RPMI8226 (cell line): ENCODE data around the gene SPP2.

Source experiments
- DNase-seq: peaks from one replicate; pipeline ENCODE4 v3.0.0-alpha.2; 2015

The SPP2 gene, protein sequence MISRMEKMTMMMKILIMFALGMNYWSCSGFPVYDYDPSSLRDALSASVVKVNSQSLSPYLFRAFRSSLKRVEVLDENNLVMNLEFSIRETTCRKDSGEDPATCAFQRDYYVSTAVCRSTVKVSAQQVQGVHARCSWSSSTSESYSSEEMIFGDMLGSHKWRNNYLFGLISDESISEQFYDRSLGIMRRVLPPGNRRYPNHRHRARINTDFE

DNA sequence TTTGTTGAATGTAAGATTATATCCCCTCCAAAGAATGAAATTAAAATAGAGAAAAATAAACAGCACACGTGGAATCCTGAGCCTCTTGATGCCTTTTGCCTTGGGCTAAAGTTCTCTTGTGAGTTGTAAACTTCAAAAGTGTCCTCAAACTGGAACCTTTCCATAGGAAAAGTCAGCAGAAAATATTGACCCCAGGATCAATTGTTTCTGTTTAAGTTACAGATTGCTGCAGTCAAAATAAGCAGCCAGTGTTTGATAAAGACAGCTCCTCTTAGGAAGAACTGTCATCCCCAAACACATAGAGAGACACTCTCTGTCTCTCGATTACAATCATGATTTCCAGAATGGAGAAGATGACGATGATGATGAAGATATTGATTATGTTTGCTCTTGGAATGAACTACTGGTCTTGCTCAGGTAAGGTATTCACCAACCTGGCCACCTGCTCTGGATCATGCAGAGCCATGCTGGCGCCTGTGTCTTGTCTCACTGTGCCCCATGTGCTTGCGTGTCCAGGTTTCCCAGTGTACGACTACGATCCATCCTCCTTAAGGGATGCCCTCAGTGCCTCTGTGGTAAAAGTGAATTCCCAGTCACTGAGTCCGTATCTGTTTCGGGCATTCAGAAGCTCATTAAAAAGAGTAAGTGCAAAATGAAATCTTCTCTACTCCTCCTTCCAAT lies at the start of gene SPP2:
Gene SPP2 (plus strand): TSS at position 248 of the 681 bp plus-strand sequence. CDS start 85 bp downstream, at position 333.
- no peak for DNase-seq

DNA sequence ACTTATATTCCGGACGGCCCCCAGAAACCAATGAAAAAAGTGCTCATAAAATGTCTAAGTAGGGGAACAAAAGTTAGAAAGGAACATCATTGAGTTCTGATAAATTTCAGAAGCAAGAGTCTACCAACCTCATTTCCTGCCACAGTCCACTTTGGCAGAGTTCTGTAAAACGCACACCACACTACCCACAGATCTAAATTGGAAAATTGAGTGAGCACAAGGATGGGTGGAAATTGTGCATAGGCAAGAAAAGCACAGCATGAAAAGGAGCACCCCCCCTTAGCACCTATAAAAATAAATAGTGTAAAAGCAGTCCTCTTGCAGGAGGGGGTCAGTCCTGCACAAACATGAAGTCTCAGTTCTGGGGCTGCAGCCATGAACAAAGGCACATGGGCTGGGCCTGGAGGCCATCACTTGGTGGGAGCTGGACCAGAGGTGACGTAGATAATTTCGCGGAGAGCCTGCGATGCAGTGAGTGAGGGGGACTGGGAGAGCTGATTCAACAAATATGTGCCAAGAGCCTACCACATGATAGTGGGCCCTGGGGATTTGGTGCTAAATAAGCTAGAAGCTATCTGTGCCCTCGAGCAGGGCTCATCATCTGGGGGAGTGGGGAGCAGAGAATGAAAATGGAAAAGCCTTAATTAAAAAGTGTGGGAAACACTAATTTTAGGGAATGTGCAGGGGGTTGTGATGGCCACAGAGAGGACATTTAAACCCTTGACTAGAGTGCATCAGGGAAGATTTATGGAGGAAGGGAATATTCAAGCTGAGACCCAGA lies 48.9 kb upstream of the SPP2 start:
- DNase-seq: no peak

DNA sequence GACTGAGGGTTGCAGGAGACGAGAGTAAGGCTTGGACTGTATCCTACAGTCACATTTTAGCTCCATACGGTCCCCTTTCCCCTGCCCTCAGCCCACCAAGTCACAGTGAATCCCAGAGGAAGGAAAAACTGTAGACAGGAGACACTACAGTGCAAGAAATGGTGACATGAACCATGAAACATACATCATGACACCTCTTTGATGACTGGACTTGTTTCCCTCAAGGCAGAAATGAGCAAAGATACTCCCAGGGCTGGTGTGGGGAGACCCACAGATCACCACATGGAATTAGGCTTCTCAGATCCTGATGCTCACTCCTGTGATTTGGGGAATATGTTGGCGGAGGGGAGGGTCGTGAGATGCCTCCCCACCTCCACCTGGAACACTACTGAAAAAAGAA lies 48.2 kb upstream of the SPP2 start:
- DNase-seq: no peak

DNA sequence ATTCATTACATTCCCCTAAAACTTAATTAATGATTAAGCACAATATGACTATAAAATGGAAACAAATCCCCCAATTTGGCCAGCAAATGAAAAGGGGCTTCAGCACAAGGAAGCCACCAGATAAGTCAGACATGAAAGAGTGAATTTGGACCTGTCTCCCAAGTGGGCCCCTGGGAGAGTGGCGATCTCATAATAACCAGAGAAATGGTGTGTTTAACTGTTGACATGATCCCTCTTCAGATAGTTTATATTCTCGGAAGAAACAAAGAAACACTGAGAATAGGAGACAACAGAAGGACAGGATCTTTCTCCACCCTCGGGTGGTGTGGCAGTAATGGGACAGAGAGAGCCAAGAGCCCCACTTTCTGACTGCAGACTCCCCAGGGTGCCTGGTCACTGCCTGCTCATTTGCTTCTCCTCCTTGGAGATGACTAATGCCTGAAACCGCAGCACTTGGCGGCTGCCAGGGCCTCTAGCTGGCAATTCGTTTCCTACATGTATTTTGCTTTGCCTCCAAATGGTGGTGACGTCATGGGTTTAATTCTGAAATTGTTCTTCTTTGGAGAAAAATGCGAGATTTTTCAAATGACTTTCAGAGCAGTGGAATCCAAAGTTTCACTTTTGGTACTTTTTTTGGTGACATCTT lies 46.4 kb upstream of the SPP2 start:
- no peak for DNase-seq

DNA sequence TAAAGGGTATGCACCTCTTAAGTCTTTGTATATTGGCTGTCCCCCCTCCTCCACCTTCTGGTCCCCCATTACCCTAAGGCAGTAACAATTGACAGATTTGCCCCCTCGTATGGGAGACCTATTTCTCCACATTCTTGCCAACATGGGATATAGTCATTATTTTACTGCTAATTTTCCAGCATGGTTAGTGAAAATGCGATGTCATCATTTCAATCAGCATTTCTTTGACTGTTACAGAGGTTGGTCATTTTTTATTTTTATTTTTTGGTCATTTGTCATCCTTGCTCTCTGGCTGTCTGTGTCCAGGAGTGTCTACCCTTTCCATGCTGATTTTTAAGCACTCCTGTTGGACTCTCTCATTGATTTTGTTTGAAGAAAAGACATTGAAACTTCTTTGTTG lies 45.4 kb upstream of the SPP2 start:
- DNase-seq: no peak

DNA sequence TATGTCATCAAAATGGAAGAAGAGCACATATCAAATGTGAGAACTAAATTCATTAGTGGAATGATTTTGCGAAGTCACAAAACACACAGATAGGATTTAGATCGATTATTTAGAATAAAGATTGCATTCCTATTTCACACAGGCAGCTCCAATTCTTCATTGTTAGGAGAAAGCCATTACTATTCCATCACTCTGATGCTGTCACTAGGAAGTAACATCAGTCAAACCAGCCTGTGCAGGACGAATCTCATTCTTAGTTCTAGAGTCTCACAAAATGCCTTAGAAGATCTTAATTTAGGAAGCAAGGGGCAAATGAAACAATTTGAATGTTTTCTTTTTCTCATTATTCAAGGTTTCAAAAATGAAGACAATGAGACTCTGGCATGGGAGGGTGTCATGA lies 44.0 kb upstream of the SPP2 start:
- DNase-seq: no peak

DNA sequence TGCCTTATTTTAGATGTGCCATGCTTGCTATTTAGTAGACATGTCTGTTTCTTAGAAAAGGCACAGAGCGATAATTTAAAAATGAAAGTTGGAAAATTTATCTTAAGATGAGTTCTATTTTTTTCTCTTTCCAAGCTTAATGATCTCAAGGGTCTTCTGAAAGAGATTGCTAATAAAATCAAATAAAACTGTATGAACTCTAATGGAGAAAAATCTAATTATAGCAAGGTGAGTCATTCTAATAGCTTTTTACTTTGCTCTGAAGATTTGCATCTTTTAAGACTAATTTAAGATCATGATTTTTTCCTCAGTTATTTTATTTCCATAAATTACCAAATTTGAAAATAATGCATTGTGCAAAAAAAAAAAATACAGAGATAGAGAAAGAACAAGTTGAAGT lies 36.1 kb upstream of the SPP2 start:
- no peak for DNase-seq

DNA sequence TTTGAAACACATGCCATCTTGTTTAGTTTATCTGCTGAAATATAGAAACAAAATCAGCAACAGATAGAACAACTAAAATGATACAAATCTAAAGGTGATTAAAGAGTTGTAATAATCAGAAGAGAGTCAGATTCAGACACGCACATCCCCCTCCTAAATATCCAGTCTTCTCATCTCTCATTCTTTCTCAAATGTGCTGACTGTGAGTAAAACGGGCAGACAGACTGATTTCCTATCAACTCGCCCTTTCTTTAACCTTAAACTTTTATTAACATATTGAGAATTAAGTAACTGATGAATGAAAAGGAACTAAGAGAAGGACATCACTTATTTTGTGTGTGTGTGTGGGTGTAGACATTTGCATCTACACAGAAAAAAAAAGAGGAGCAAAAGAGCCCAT lies 34.6 kb upstream of the SPP2 start:
- DNase-seq: no peak

DNA sequence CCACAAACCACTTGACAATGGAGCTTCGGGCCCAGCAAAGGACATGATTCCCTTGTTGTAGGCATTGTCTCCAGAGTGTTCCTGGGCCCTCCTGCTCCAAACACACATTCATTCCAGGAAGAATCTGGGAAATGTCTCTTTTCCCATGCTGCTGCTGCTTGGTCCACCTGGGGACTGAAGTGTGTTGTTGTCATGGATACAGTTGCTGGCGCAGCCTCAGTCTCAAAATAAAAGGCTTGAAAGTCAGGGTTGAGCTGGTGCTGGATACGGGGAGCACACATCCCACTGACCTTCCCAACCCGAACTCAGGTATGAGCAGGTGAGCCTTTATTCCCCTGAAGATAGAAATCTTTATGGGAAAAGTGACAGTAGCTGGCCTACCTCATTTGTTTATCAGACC lies 30.6 kb upstream of the SPP2 start:
- DNase-seq: no peak

DNA sequence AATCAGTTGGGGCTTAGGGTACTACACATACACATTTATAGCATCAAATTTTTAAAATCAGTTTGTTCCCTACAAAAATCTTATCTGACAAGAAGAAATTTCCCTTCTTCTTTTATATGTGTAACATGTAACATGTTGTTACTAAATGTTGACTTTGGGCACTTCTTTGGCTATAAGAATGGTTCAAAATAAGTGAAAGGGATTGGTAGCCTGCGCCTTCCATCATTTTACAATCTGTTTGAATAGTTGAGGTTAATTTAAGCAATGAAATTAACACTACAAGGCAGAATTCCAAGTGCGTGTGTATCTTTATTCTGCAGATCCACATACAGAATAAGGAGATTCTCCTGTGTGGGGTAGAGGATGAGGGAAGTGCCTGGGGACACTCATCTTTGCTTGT lies 30.2 kb upstream of the SPP2 start:
- no peak for DNase-seq

DNA sequence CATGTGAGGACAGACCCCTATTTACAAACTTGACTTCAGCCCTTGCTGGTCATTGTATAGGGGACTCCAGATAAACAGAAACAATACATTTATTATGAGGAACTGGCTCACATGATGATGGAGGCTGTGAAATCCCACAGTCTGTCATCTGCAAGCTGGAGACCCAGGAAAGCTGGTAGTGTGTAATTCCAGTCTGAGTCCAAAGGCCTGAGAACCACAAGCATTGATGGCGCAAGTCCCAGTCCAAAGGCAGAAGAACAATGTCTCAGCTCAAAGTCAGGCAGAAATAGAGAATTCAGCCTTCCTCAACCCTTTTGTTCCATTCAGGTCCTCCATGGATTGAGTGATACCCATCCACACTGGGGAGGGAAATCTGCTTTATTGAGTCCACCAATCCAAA lies 28.1 kb upstream of the SPP2 start:
- no peak for DNase-seq

DNA sequence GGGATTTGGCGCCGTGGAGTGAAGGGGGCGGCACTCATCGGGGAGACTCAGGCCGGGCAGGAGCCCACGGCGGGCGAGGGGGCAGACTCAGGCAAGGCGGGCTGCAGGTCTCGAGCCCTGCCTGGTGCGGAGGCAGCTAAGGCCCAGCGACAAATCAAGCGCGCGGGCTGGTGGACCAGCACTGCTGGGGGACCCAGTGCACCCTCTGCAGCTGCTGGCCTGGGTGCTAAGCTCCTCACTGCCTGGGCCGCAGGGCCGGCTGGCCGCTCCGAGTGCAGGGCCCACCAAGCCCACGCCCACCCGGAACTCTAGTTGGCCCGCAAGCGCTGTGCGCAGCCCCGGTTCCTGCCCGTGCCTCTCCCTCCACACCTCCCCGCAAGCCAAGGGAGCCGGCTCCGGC lies 26.2 kb upstream of the SPP2 start:
- no peak for DNase-seq

DNA sequence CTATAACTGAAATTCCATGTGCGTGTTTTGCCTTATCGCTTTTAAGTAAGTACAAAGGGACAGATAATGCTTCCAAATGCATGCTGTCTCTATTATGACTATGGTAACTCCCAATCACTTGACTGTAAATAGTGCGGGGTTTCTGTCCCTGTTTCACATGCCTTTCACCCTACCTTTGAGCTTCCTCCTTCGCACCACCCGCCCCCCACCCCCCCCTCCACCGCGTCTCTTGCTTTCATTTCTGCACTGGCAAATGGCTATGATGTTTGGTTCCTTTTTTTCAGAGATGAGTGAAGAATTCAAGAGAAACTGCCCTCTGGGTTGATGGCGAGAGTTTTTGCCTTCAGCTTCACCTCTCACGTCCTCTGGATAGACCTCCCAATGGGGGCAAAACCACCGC lies 25.0 kb upstream of the SPP2 start:
- DNase-seq: peak; percentile 42

DNA sequence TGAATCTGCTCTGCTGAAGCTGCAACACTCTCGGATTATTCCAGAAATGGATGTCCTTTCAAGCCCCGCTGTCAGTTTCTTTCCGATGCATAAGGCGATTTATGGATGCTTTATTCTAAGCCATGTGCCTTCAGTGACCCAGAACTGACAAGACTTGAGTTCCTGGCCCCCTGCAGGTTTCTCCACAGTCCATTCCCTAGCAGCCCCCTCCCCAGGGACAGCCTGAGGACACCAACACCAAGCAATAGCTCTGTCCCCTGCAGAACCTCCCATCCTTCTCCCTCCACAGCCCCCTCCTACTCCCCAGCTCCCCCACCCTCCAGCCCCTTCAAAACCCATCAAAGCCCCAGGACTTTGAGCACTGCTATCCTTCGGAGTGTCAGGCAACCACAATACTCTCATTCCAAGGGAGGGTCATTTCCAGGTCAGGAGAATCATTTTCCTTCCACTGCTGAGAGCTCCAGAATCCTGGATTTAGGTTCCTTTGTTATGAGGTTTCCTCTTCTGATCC lies 24.6 kb upstream of the SPP2 start:
- DNase-seq: no peak

DNA sequence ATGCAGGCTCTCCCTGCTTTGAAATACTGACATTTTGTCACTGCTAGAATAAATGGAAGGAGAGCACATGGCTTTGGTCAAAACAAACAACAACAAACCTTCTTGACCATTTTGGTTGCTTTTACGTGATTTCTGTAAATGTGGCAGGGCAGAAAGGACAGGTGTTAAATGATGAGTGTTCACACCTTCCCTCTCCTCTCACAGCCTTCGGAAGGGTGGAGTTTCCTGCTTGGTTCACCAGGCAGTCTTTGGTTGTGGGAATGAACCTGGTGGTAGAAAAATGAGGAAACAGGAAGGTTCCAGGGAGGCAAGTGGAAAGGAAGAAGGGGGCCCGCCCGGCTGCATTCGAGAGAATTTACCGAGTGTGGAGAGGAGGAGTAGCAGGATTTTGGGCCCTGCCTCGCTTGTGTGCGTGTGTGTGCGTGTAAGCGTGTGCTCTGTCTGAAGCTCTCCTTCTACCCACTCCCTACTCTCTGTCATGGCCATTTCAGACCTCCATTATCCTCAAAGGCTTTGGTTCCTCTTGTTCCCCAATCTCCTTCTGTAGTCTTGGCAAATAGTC lies 23.7 kb upstream of the SPP2 start:
- no peak for DNase-seq

DNA sequence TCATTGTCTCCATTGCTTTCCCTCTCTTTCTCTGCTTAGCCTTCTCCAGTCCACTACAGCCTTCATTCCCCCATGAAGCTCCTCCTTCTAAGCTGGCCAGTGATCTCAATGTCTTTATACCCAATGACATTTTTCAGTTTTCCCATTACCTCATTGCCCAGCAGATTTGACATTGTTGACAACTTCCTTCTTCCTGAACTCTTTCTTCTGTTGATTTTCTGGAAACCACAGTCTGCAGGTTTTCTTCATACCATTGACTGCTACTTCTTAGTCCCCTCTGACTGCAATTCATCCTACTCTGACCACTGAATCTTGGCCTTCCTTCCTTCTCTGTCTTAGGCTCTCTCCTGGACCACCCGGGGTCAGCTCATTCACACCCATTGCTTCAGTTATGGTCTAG lies 22.9 kb upstream of the SPP2 start:
- DNase-seq: no peak

DNA sequence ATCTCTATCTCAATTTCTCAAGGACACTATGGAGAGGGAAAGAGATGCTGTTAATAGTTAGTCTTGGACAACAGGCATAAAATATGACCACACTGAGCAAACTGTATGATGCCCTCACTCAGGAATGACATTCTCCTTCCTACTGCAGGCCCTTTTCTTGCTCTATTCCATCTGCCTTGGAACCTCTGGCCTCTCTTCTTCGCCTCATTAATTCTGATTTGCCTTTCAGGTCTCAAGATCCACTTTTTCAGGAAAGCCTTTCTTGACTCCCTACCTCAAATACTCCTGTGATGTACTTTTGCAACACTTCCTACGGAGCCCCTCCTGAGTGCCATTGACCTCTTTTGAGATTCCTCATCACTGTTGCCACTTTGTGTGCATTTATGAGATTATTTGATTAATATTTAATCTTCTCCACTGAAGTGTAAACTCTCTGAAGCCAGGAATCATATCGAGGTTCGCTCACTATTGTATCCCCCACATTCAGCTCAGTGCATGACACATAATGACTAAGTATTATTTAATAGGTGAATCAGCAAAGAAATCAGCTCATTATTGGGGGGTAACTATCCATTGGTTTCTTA lies 21.3 kb upstream of the SPP2 start:
- no peak for DNase-seq

DNA sequence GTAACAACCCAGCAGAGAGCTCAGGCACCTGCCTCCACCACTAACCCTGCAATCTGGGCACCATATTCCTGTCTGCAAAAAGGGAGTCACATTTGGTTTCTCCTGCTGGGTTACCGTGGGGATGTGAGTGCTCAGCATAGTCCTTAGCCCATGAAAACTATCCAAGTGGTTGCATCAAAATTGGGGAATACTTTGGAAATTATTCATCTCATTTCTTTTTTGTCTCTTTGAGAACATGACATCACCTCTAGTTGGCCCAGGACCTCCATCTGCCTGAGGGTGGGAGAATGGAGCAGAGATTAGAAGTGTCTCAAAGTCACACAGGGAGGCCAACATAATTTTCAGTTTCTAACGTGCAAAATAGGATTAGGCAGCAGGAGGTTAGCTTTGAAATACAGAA lies 19.3 kb upstream of the SPP2 start:
- no peak for DNase-seq

DNA sequence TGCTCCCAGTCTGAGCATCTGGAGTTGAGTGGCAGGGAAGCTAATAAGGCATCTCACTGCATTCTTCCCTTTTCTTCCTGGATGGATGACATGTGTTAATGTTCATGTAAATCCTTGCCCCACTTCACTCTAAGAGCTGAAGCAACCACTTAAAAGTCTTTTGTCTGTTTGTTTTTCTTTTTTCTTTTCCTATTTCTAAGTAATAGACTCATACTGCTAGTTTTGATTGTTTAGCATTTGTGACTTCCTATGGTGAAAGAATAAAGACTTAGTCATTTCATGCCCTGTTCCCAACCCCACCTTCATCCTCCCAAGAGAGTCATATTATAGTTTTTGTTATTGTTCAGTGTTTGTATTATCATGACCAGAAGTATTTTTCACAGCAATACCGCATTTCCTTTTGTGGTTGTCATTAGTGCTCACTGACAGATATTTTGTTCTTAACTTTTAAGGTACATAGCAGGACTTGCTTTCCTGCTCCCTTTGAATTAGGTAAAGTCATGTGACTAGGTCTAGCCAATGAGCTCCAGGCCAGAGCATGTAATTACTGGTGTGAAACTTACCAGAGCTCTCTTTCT lies 18.1 kb upstream of the SPP2 start:
- no peak for DNase-seq

DNA sequence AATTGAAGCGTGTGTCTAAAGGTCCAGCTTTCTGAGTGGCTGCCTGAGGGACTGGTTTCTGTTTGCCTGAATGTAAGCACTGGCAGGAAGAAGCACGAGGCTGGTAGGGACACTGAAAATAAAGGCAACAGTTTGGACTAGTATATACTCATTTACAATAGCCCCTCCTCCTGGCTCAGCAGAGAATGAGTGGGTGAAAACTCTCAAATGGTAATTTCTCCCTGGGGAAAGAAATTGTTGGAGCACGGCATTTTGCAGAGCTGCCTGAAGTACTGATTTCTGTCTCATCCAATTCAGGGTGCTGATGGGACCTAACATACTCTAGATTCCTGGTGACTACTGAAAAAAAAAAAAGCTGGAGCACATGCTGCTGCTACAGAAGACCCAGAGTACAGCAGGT lies 17.3 kb upstream of the SPP2 start:
- no peak for DNase-seq

DNA sequence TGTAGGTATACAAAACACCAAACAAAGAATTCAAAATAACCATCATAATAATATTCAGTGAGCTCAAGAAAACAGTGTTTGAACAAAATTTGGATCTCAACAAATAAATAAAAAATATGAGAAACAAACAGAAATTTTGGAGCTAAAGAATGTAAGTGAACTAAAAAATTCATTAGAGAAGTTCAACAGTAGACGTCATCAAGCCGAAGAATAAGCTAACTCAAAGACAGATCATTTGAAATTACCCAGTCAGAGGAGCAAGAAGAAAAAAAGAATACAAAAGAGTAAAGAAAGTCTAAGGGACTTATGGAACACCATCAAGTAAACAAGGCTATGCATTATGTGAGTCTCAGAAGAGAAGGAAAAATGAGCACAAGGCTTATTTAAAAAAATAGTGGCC lies 16.6 kb upstream of the SPP2 start:
- DNase-seq: no peak

DNA sequence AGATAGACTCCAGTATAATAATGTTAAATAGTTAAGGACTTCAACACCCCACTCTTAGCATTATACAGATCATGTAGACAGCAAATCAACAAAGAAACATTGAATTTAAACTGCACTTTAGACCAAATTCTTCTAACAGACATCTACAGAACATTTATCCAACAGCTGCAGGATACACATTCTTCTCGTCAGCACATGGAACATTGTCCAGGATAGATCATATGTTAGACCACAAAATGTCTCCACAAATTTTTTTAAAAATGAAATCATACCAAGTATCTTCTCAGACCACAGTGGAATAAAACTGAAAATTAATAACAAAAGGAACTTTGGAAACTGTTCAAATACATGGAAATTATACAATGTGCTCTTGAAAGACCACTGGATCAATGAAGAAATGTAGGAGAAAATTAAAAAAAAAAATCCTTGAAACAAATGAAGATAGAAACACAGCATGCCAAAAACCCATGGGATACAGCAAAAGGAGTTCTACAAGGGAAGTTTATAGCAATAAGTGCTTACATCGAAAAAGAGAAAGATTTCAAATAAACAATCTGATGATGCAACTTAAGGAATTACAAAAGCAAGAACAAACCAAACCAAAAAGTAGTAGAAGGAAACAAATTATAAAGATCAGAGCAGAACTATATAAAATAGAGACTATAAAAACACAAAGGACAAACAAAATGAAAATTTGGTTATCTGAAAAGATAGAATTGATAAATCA lies 12.3 kb upstream of the SPP2 start:
- no peak for DNase-seq
